Endothelial cell of umbilical vein (primary cell): ENCODE measurements around the gene HSPA9. TPM values are rescaled to one million over a fixed set of nuclear protein-coding genes. Genes with fewer than 3 reads are reported as not detected.

Source experiments
- BruUV-seq: library from RNA; stranded (reverse); fragments of 400-500 nt; replicated peaks from 2 replicates; lab custom pipeline; 2021; lab: Mats Ljungman, UMichigan
- CTCF ChIA-PET: fragments of 300-600, 350-600 bp; sonication (Branson Sonifier 250); formaldehyde crosslinking; loops from one replicate; lab custom pipeline; 2021; ENCODE audit warnings: antibody characterized with exemption, inconsistent platforms; lab: Charles Lee
- POLR2A ChIA-PET: fragments of 300-600, 350-600 bp; sonication (Branson Sonifier 250); formaldehyde crosslinking; loops from one replicate; lab custom pipeline; 2021; ENCODE audit warnings: antibody characterized with exemption, inconsistent platforms; lab: Charles Lee
- DNase-seq: peaks from one replicate; pipeline ENCODE4 v3.0.0-alpha.2; 2011; ENCODE audit warnings: low read depth, low spot score
- FAIRE-seq: peaks from 2 replicates; lab custom pipeline; 2011; peaks lifted over from hg19 to GRCh38; lab: Jason Lieb, UNC
- H2AFZ ChIP-seq: 2 replicates; pipeline ENCODE4 v1.6.0; 2012; ENCODE audit warnings: low read depth, low read length, control low read depth, inconsistent platforms
- H3K27ac ChIP-seq: 2 replicates; pipeline ENCODE4 v1.5.1; 2011; ENCODE audit warnings: low read depth, mild to moderate bottlenecking, control low read depth, low read length, moderate library complexity; ENCODE audit not compliant: insufficient read depth
- H3K27me3 ChIP-seq, 2 experiments: 2 replicates each; pipeline versions ENCODE4 v1.6.0 to v1.6.1; 2011; ENCODE audit warnings: low read length in 2 of 2, mixed read lengths in 1 of 2; ENCODE audit not compliant: control insufficient read depth in 2 of 2, insufficient read depth in 2 of 2
- H3K36me3 ChIP-seq, 2 experiments: 2 replicates in 1 of 2; 3 replicates in 1 of 2; pipeline ENCODE4 v1.5.1; 2011; ENCODE audit warnings: low read length in 2 of 2, mild to moderate bottlenecking in 1 of 2, moderate library complexity in 1 of 2; ENCODE audit not compliant: control insufficient read depth in 2 of 2, insufficient read depth in 2 of 2; ENCODE audit errors: extremely low read depth in 1 of 2
- H3K4me1 ChIP-seq: 3 replicates; pipeline ENCODE4 v1.5.1; 2011; ENCODE audit warnings: mild to moderate bottlenecking, low read length; ENCODE audit not compliant: control insufficient read depth, insufficient read depth; ENCODE audit errors: extremely low read depth
- H3K4me2 ChIP-seq: 2 replicates; pipeline ENCODE4 v1.6.1; 2011; ENCODE audit warnings: low read length, control low read depth, mixed read lengths; ENCODE audit not compliant: insufficient read depth
- H3K4me3 ChIP-seq, 3 experiments: fragments of 200-600 bp in 1 of 3; sonication (generic), shearing (Covaris generic) in 1 of 3; replicated peaks in 1 of 3; 2 replicates each; pipeline ENCODE4 v1.5.1; 2011 to 2016; ENCODE audit warnings: control low read depth in 3 of 3, low read length in 3 of 3, mild to moderate bottlenecking in 2 of 3, inconsistent platforms in 1 of 3, low read depth in 1 of 3, moderate library complexity in 1 of 3; ENCODE audit not compliant: insufficient read depth in 1 of 3
- H3K79me2 ChIP-seq: 2 replicates; pipeline ENCODE4 v1.6.0; 2012; ENCODE audit warnings: low read length, inconsistent platforms; ENCODE audit not compliant: control insufficient read depth, insufficient read depth
- H3K9ac ChIP-seq: replicated peaks from 2 replicates; pipeline ENCODE3; 2011; ENCODE audit warnings: low read length, control low read depth; ENCODE audit not compliant: insufficient read depth; ENCODE audit errors: extremely low read depth
- H3K9me1 ChIP-seq: replicated peaks from 3 replicates; pipeline ENCODE4 v1.6.0; 2011; ENCODE audit warnings: mild to moderate bottlenecking, low read length; ENCODE audit not compliant: control insufficient read depth, insufficient read depth; ENCODE audit errors: extremely low read depth
- H3K9me3 ChIP-seq: replicated peaks from 2 replicates; pipeline ENCODE4 v1.5.1; 2012; ENCODE audit warnings: low read length, inconsistent platforms; ENCODE audit not compliant: control insufficient read depth, insufficient read depth
- H4K20me1 ChIP-seq: replicated peaks from 2 replicates; pipeline ENCODE3; 2011; ENCODE audit warnings: mild to moderate bottlenecking, low read length; ENCODE audit not compliant: control insufficient read depth, insufficient read depth; ENCODE audit errors: extremely low read depth
- CTCF ChIP-seq, 2 donors: IDR thresholded peaks; 1 replicate in 1 of 2; 2 replicates in 1 of 2; pipeline ENCODE4 v1.5.1; 2011; ENCODE audit warnings: low read length in 2 of 2, mild to moderate bottlenecking in 2 of 2, moderate library complexity in 2 of 2, control low read depth in 1 of 2, inconsistent platforms in 1 of 2, low read depth in 1 of 2; ENCODE audit not compliant: insufficient read depth in 1 of 2; ENCODE audit errors: extremely low read depth in 1 of 2
- EZH2 ChIP-seq: IDR thresholded peaks from 2 replicates; pipeline ENCODE4 v1.6.1; 2012; ENCODE audit warnings: borderline replicate concordance, low read depth, mild to moderate bottlenecking, moderate library complexity, low read length, inconsistent platforms; ENCODE audit not compliant: severe bottlenecking
- FOS ChIP-seq: IDR thresholded peaks from 2 replicates; pipeline ENCODE4 v1.6.1; 2011; ENCODE audit warnings: mild to moderate bottlenecking, low read length, moderate library complexity, borderline replicate concordance; ENCODE audit not compliant: insufficient read depth
- GATA2 ChIP-seq: IDR thresholded peaks from 2 replicates; pipeline ENCODE4 v1.7.0; 2011; ENCODE audit warnings: low read depth, mild to moderate bottlenecking, moderate library complexity, mixed read lengths, low read length; ENCODE audit not compliant: insufficient read length, insufficient read depth
- JUN ChIP-seq: IDR thresholded peaks from 2 replicates; pipeline ENCODE4 v1.6.1; 2011; ENCODE audit warnings: borderline replicate concordance, low read depth; ENCODE audit not compliant: insufficient read length, insufficient read depth
- MAX ChIP-seq: IDR thresholded peaks from 2 replicates; pipeline ENCODE4 v1.6.1; 2011; ENCODE audit not compliant: insufficient read depth, insufficient read length
- MYC ChIP-seq: IDR thresholded peaks from one replicate; pipeline ENCODE4 v1.6.1; 2011; ENCODE audit warnings: mild to moderate bottlenecking, low read depth, low read length
- POLR2A ChIP-seq: IDR thresholded peaks from 2 replicates; pipeline ENCODE4 v1.6.1; 2012; ENCODE audit warnings: low read depth, mild to moderate bottlenecking, control low read depth, low read length
- POLR2AphosphoS5 ChIP-seq: IDR thresholded peaks from 2 replicates; pipeline ENCODE4 v1.6.1; 2012; ENCODE audit warnings: low read depth, mild to moderate bottlenecking, control low read depth, low read length, moderate library complexity; ENCODE audit not compliant: insufficient read depth
- dilution Hi-C: fragments of 300-500 bp; cut with MboI; formaldehyde crosslinking; loops from one replicate; pipeline ENCODE4 v1.15.0; 2019; ENCODE audit warnings: low sequenced_read_pairs; ENCODE audit not compliant: extremely low pct_ligation_motif_present
- intact Hi-C: fragments of 100-400 bp; cut with micrococcal nuclease; formaldehyde crosslinking; loops from one replicate; pipeline ENCODE4 v1.10.0; 2022
- polyA plus RNA-seq, 4 experiments: library from polyadenylated mRNA; depleted of rRNA in 3 of 4; stranded (reverse) in 3 of 4; unstranded in 1 of 4; fragments of >200 nt; gene quantifications; 2 replicates each; pipeline versions ENCODE4 v1.2.1 to v1.2.3, GENCODE V29; 2011 to 2012; ENCODE audit warnings: missing spikeins in 1 of 4
- total RNA-seq: library from RNA; stranded (reverse); gene quantifications from 2 replicates; pipeline ENCODE4 v1.2.3, GENCODE V29; 2021

Gene HSPA9
- total and polyA plus RNA-seq, 2 donors (not counting 3 experiments of a cell fraction or from before 2014, with no cell fraction given) = 99.6 to 192 TPM

GRCh38 chr5:138569782-138570181 lies 5.4 kb downstream of the HSPA9 start:
- no peak overlapping the region for H3K4me2 ChIP-seq

More at GRCh38 chr5:138569782-138570181, 5.4 kb downstream of the HSPA9 start:
- dilution Hi-C loops (no loop called here), intact Hi-C loops (no loop called here)
- ChIA-PET CTCF (interaction anchor here (1.2 to 1.3 kb wide), 2 partner anchors 10 to 22 kb away, joined by 3 to 4 read pairs; no protein-coding TSS in a partner anchor), POLR2A (no interaction called here)
- Histone ChIP-seq H3K79me2 (peaks cover 68% of the 10 kb centered on the region), H3K9me1 (no peaks in the 10 kb centered on the region), H3K27ac (no peak overlapping the region), H2AFZ (no peak overlapping the region), H3K27me3 (no peaks in the 10 kb centered on the region), H3K36me3 (peaks cover 42 to 50% of the 10 kb centered on the region in 2 experiments), H3K9ac (no peak overlapping the region), H3K4me3 (no peak overlapping the region), H3K9me3 (no peaks in the 10 kb centered on the region), H3K4me1 (peaks cover 10% of the 10 kb centered on the region), H4K20me1 (no peaks in the 10 kb centered on the region)
- FAIRE-seq (no peak), DNase-seq (no peak)
- no peak for TF ChIP-seq CTCF (IDR thresholded peaks at IDR 0.05; ENCODE audit: extremely low read depth in 1 of 2, insufficient read depth in 1 of 2, low read depth in 1 of 2, low read length in 2 of 2)
- TF ChIP-seq JUN = no peak
- TF ChIP-seq EZH2 = no peak
- no peak for TF ChIP-seq POLR2A
- no peak for TF ChIP-seq MYC
- no peak for TF ChIP-seq MAX
- TF ChIP-seq GATA2 = no peak
- TF ChIP-seq FOS = no peak
- no peak for TF ChIP-seq POLR2AphosphoS5
- no TSS peak for BruUV-seq
